WTC11 (cell line): Measurements from ENCODE around the gene KRTAP9-8.

ENCODE experiments used
- CREM ChIP-seq: sonication (generic); formaldehyde crosslinking; IDR thresholded peaks from 2 replicates; pipeline ENCODE4 v1.8.1; 2022; ENCODE audit warnings: mild to moderate bottlenecking, missing genetic modification reagents, moderate library complexity
- FOXJ3 ChIP-seq: sonication (generic); formaldehyde crosslinking; IDR thresholded peaks from 2 replicates; pipeline ENCODE4 v1.9.0; 2021; ENCODE audit warnings: missing genetic modification reagents, mild to moderate bottlenecking, borderline replicate concordance
- NFYB ChIP-seq: sonication (generic); formaldehyde crosslinking; conservative IDR thresholded peaks from 2 replicates; pipeline ENCODE4 v1.8.0; 2022; ENCODE audit warnings: low read depth, missing genetic modification reagents
- TCF7 ChIP-seq: sonication (generic); formaldehyde crosslinking; IDR thresholded peaks from 2 replicates; pipeline ENCODE4 v1.8.0; 2022; ENCODE audit warnings: mild to moderate bottlenecking, low read depth, missing genetic modification reagents, moderate library complexity
- TEAD4 ChIP-seq: sonication (generic); formaldehyde crosslinking; IDR thresholded peaks from 2 replicates; pipeline ENCODE4 v1.8.0; 2022; ENCODE audit warnings: mild to moderate bottlenecking, missing genetic modification reagents
- TF ChIP-seq, protein P1 (sequence below): fragments of 200-600 bp; IDR thresholded peaks from 2 replicates; pipeline ENCODE4 v1.8.0; 2022; ENCODE audit warnings: antibody characterized with exemption
- TF ChIP-seq, protein P2 (sequence below): sonication (generic); formaldehyde crosslinking; IDR thresholded peaks from 2 replicates; pipeline ENCODE4 v1.8.0; 2022; ENCODE audit warnings: missing genetic modification reagents

DNA sequence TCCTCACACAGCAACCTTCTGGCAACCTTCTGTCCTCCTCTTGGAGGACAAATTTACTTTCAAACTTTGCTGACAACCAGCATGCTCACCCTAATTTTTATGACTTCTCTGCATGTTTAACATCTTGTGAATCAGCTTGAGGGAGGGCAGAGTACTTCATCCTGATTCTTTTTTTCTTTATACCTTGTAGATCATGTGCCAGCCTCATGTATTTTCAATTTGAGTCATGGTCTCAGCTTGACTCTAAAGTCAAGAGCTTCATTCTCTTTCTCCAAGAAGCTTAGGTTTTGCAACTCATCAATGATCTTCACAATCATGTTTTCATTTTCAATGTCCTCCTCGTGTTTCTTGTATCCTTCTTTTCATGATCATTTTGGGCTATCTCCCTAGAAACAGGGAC lies 34.1 kb downstream of the KRTAP9-8 start:
- TF ChIP-seq TEAD4 (CRISPR knock-in tag), result no peak
- TF ChIP-seq CREM (CRISPR knock-in tag), result no peak
- TF ChIP-seq NFYB (CRISPR knock-in tag), result no peak
- TF ChIP-seq FOXJ3 (CRISPR knock-in tag), result no peak
- TF ChIP-seq, protein P1, sequence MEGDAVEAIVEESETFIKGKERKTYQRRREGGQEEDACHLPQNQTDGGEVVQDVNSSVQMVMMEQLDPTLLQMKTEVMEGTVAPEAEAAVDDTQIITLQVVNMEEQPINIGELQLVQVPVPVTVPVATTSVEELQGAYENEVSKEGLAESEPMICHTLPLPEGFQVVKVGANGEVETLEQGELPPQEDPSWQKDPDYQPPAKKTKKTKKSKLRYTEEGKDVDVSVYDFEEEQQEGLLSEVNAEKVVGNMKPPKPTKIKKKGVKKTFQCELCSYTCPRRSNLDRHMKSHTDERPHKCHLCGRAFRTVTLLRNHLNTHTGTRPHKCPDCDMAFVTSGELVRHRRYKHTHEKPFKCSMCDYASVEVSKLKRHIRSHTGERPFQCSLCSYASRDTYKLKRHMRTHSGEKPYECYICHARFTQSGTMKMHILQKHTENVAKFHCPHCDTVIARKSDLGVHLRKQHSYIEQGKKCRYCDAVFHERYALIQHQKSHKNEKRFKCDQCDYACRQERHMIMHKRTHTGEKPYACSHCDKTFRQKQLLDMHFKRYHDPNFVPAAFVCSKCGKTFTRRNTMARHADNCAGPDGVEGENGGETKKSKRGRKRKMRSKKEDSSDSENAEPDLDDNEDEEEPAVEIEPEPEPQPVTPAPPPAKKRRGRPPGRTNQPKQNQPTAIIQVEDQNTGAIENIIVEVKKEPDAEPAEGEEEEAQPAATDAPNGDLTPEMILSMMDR, result no peak
- TF ChIP-seq, protein P2, sequence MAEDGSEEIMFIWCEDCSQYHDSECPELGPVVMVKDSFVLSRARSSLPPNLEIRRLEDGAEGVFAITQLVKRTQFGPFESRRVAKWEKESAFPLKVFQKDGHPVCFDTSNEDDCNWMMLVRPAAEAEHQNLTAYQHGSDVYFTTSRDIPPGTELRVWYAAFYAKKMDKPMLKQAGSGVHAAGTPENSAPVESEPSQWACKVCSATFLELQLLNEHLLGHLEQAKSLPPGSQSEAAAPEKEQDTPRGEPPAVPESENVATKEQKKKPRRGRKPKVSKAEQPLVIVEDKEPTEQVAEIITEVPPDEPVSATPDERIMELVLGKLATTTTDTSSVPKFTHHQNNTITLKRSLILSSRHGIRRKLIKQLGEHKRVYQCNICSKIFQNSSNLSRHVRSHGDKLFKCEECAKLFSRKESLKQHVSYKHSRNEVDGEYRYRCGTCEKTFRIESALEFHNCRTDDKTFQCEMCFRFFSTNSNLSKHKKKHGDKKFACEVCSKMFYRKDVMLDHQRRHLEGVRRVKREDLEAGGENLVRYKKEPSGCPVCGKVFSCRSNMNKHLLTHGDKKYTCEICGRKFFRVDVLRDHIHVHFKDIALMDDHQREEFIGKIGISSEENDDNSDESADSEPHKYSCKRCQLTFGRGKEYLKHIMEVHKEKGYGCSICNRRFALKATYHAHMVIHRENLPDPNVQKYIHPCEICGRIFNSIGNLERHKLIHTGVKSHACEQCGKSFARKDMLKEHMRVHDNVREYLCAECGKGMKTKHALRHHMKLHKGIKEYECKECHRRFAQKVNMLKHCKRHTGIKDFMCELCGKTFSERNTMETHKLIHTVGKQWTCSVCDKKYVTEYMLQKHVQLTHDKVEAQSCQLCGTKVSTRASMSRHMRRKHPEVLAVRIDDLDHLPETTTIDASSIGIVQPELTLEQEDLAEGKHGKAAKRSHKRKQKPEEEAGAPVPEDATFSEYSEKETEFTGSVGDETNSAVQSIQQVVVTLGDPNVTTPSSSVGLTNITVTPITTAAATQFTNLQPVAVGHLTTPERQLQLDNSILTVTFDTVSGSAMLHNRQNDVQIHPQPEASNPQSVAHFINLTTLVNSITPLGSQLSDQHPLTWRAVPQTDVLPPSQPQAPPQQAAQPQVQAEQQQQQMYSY (CRISPR knock-in tag), result no peak
- no peak for TF ChIP-seq TCF7
